HG03175 (cell line): Measurements from ENCODE around the gene SVOPL.

Experiments used
- ATAC-seq: cut with Tn5 transposase; IDR thresholded peaks from one replicate; pipeline ENCODE4 v1.9.1; 2021; ENCODE audit warnings: mild to moderate bottlenecking, moderate library complexity; ENCODE audit not compliant: unreplicated experiment

Gene SVOPL

GRCh38 chr7:138610671-138611170, 90.4 kb downstream of the SVOPL start:
- no peak for ATAC-seq

GRCh38 chr7:138608275-138608674, 92.9 kb downstream of the SVOPL start:
- ATAC-seq = peak; percentile 49

GRCh38 chr7:138607216-138608126, 93.7 kb downstream of the SVOPL start:
- ATAC-seq = no peak

GRCh38 chr7:138606236-138606635, 94.9 kb downstream of the SVOPL start:
- ATAC-seq = no peak

GRCh38 chr7:138603549-138604318, 97.4 kb downstream of the SVOPL start:
- no peak for ATAC-seq

- no peak for ATAC-seq
Measured at GRCh38 chr7:138602451-138602850, 98.7 kb downstream of the SVOPL start.

GRCh38 chr7:138595454-138595853, 105.7 kb downstream of the SVOPL start:
- no peak for ATAC-seq

- no peak for ATAC-seq
Measured at GRCh38 chr7:138590154-138590553, 111.0 kb downstream of the SVOPL start.

GRCh38 chr7:138588986-138589385, 112.2 kb downstream of the SVOPL start:
- no peak for ATAC-seq

GRCh38 chr7:138587485-138587884, 113.7 kb downstream of the SVOPL start:
- no peak for ATAC-seq

GRCh38 chr7:138585283-138585993, 115.7 kb downstream of the SVOPL start:
- no peak for ATAC-seq

- no peak for ATAC-seq
Measured at GRCh38 chr7:138584696-138585095, 116.5 kb downstream of the SVOPL start.

- ATAC-seq = no peak
Measured at GRCh38 chr7:138584283-138584682, 116.9 kb downstream of the SVOPL start.

GRCh38 chr7:138581065-138581464, 120.1 kb downstream of the SVOPL start:
- no peak for ATAC-seq

GRCh38 chr7:138579671-138580070, 121.5 kb downstream of the SVOPL start:
- no peak for ATAC-seq

- ATAC-seq = no peak
Measured at GRCh38 chr7:138579136-138579535, 122.0 kb downstream of the SVOPL start.

- no peak for ATAC-seq
Measured at GRCh38 chr7:138575897-138576428, 125.2 kb downstream of the SVOPL start.

GRCh38 chr7:138573741-138574140, 127.4 kb downstream of the SVOPL start:
- no peak for ATAC-seq

- ATAC-seq = no peak
Measured at GRCh38 chr7:138570715-138571114, 130.4 kb downstream of the SVOPL start.

- no peak for ATAC-seq
Measured at GRCh38 chr7:138569418-138569817, 131.7 kb downstream of the SVOPL start.

GRCh38 chr7:138568655-138569054, 132.5 kb downstream of the SVOPL start:
- ATAC-seq = no peak
